ENCODE data around the gene AMIGO2.
"Not testable (repeated sequence)": the region's sequence is repeated elsewhere in the genome, so short reads cannot be mapped to it uniquely, and the experiment has no call there.

AMIGO2 gene

GRCh38 chr12:47079468-47079980 is at the start of gene AMIGO2, which contains the start of gene PCED1B:
Gene AMIGO2, minus strand, starts transcription at chr12:47079959. Its CDS starts 957 bp downstream, at chr12:47079002.
Gene PCED1B, plus strand, starts transcription at chr12:47079621. Its CDS starts 155,443 bp downstream, at chr12:47235064.
- peak; percentile 52 for DNase-seq (ENCODE audit: low spot score)

DNA sequence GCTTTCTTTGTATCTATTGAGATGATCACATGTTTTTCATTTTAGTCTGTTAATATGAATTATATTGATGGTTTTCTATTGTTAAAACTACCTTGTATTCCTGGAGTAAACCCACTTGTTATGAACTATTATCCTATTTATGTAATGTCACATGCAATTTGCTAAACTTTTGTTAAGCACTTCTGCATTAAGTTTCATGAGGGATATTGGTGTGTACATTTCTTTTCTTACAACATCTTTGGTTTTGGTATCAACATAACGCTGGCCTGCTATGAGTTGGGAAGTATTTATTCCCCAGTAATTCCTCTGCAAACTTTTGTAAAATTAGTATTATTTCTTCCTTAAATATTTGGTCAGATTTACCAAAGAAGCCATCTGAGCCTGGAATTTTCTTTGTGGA is 46.5 kb upstream of the AMIGO2 start:
- no peak for DNase-seq (ENCODE audit: low spot score)

DNA sequence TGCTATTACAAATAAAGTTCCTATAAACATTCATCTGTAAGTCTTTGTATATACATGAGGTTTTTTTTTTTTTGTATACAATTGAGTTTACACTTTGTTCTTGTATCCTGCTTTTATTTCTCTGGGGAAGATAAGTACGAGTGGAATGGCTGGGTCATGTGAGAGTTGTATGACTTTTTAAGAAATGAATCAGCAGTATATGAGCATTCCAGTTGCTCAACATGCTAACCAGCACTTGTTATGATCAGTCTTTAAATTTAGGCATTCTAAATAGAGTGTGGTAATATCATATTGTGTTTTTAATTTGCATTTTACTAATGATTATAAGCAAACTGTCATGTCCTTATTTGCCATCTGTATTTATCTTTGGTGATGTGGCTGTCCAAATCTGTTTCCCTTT is 44.7 kb upstream of the AMIGO2 start:
- DNase-seq (ENCODE audit: low spot score), result no peak

GRCh38 chr12:47123730-47124129 is 44.0 kb upstream of the AMIGO2 start:
- DNase-seq (ENCODE audit: low spot score), result no peak

- no peak for DNase-seq (ENCODE audit: low spot score)
These were observed 42.8 kb upstream of the AMIGO2 start for GRCh38 chr12:47122602-47123001.

GRCh38 chr12:47121146-47121545 is 41.4 kb upstream of the AMIGO2 start:
- DNase-seq (ENCODE audit: low spot score), result no peak

- DNase-seq (ENCODE audit: low spot score), result no peak
These were observed 41.0 kb upstream of the AMIGO2 start for GRCh38 chr12:47120736-47121135.

- not testable (repeated sequence) for DNase-seq (ENCODE audit: low spot score)
These were observed 37.5 kb upstream of the AMIGO2 start for GRCh38 chr12:47117305-47117704.

- DNase-seq (ENCODE audit: low spot score), result no peak
These were observed 34.7 kb upstream of the AMIGO2 start for GRCh38 chr12:47114481-47114892.

- DNase-seq (ENCODE audit: low spot score), result no peak
These were observed 32.9 kb upstream of the AMIGO2 start for GRCh38 chr12:47112679-47113078.

DNA sequence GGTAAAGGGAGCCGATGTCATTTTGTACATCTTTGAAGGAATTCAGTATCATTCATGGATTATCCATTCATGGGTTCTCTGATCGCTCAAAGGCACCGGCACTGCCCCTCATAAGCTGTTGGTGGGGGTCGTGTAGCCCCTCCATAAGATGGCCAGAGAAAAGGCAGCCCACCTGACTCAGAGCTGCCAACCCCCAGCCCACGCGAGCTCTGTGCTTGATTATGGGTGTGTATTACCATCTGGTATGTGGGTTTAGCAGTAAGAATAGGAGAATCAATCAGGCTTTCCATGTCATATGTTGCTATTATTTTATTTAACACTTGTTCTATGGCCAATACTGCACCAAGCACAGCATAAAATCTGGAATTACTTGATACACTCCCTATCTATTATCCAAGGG is 32.1 kb upstream of the AMIGO2 start:
- DNase-seq (ENCODE audit: low spot score), result no peak

DNA sequence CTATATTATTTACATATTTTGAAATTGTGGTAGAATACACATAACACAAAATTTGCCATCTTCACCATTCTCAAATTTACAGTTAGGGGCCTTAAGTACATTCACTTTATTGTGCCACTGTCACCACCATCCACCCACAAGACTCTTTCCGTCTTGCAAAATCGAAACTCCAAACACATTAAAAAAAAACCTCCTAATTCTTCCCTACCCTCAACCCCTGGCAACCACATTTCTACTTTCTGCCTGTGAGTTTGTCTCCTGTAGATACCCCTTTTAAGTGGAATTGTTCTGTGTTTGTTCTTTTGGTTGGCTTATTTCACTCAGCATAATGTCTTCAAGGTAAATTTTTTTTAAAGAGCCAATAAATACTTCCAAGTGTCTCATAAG is 31.6 kb upstream of the AMIGO2 start:
- no peak for DNase-seq (ENCODE audit: low spot score)

DNA sequence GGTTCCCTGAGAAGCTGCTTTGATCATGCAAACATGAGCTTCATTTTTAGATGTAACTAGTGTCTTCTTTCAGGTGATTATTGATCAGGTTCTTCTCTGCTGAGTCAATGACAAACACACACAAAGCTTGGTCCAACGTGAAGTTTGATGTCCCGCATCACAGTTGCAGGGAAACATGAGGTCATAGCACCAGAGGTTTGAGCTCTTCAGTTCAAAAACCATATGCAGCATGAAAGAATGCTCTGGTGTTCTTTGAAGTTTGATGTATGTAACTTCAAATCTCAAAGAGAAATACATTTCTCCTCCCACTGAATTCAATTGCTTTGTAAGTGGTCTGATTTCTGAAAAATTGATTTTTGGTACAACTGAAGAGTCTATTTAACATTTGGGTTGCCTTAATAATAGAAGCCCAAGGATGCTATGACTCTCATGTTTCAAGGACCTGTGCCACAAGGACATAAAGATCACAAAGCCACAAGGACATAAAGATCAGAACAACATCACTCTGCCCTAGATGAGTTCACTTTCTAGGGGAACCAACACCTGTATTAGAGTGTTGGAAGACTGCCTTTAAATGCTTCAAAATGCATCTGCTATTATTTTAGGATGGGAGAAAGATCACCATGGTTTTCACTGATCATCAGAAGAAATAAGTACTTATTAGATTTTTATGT is 31.1 kb upstream of the AMIGO2 start:
- no peak for DNase-seq (ENCODE audit: low spot score)

- DNase-seq (ENCODE audit: low spot score), result no peak
These were observed 30.3 kb upstream of the AMIGO2 start for GRCh38 chr12:47110011-47110541.

DNA sequence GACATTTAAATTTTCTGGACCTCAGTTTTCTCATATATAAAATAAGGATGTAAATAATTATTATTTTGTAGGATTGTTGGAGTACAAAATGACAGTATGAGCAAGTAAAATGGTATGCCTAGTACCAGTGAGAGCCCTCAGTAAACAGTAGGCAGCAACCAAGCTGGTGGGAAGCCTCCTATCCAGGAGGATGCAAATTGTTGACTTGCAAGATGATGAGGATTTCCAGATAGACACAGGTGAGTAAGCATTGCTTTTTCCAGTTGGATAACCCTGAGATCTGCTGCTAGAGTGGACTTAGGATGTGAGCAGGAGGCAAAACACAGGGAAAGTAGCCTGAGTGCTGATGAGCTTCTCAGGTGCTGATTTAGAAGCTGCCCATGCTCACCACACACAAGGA is 28.2 kb upstream of the AMIGO2 start:
- DNase-seq (ENCODE audit: low spot score), result no peak

- no peak for DNase-seq (ENCODE audit: low spot score)
These were observed 27.7 kb upstream of the AMIGO2 start for GRCh38 chr12:47107446-47107845.

- no peak for DNase-seq (ENCODE audit: low spot score)
These were observed 26.3 kb upstream of the AMIGO2 start for GRCh38 chr12:47105914-47106674.

DNA sequence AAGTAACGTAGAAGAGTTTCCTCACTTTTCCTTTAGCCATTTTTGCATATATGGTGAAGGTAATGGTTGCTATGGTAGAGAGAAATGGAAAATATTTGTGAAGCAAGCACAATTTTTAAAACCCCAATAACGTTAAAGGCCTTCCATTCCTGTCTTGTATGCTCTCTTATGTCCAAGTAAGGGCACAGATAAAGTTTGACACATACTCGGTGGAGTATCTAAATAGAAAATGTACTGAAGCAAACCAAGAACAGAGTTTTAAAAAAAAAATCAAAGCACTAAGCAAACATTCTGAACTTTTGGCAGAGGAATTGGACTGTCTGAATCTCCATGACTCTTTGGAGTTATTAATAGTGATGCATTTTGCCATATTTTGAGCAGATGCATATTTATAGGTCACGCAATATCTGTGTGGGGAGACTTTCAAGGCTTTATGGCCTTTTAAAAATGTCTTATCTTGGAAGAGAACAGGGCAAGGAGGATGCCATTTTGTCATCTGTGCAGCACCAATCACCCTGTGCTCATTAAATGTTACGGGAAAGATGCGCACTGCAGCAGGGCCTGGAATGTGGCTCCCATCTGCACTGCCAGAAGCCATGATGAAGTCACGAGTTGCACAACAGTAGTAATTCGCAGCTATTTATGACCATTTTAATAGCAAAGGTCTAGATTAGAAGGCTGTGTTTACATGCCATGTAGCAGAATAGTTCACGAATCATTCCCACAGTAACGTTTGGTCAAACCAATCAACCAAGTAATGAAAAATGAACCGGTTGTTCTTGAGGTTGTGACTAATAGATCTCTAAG is 23.3 kb upstream of the AMIGO2 start:
- no peak for DNase-seq (ENCODE audit: low spot score)

DNA sequence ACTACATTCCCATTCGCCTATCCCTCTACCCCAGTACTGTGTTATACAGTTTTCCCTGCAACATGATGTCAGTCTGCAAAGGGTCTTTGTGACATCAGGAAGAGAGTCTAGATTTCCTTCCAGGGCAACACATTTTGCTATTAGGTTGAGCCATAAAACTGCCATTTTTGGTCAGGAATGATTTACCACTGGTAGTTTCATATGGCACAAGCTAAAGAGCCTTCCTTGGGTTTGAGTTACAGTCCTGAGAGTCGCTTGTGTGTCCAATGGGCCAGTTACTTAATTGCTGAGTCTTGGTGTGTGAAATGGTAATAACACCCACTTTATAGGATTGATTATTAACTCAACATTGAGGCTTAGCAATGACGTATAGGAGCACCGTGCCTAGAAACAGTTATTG is 22.6 kb upstream of the AMIGO2 start:
- DNase-seq (ENCODE audit: low spot score), result no peak

DNA sequence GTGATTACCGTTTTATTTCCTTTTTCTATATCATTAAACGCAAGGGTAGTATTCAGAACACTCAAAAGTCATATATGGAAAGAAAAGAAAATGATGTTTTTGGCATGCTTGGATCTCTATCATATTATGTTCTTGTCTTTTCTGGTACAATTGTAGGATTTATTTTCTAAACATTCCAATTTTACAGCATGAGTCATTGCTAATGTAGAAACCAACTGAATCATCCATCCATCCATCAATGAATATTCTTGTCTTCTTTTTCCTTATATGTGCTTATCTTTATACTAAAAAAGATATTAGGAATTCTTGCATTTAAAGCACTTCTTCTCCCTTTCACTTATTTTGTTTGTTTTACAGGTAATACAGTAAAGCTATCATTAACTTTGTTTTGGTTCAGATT is 20.4 kb upstream of the AMIGO2 start:
- no peak for DNase-seq (ENCODE audit: low spot score)

DNA sequence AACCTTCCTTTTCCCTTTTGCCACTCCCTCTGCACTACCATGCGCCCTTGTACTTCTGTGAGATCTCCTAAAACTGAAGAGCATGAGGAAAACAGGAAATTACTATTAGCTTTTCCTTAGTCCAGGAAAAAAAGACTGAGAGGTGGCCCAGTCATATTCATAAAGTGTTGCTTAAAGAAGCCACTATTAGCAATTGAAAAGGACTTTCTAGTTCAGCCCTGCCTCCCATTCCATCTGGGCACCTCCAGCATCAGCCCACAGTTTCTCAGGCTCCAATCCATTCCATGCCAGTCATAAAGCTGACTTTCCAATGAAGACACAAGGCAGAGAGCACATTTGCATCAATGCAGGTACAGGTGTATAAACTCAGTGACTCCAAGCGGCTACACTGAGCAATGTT is 19.9 kb upstream of the AMIGO2 start:
- no peak for DNase-seq (ENCODE audit: low spot score)

DNA sequence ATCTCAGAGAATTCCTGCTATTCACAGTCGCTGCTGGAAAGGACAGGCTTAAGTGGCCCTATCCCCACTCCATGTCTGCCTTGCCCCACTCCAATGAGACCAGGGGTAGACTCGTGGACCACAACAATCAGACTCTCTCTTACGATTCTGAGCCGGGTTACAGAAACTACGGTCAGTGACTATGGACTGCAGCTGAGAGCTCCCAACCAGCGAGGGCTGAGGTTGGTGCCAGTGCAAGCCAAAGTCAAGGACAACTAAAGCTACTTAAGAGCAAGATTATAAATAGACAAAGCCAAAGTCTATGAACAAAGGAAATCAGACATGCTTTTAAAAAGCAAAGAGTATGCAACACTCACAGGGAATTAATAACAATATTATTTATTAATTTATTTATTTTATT is 18.3 kb upstream of the AMIGO2 start:
- no peak for DNase-seq (ENCODE audit: low spot score)

Data from HuH-7.5 (cell line).